Stimulated activated CD4-positive, alpha-beta T cell treated with anti-CD3 and anti-CD28 coated beads, Interleukin-4, amount 100 ng/mL, for 4 hours (primary cell): ENCODE data around the gene SLC23A2.
"Not testable (repeated sequence)": the region's sequence is repeated elsewhere in the genome, so short reads cannot be mapped to it uniquely, and the experiment has no call there.

ENCODE experiments used
- DNase-seq, 2 experiments: peaks; one replicate each; pipeline ENCODE4 v3.0.0-alpha.2; 2020

SLC23A2 gene

GRCh38 chr20:5005326-5005725, 4.0 kb upstream of the SLC23A2 start:
- no peak for DNase-seq

- DNase-seq = not testable (repeated sequence)
Measured at GRCh38 chr20:5004825-5005224, 3.5 kb upstream of the SLC23A2 start.

- DNase-seq = no peak
Measured at GRCh38 chr20:5003626-5004025, 2.3 kb upstream of the SLC23A2 start.

- peak in 1 of 2 experiments; percentile 2 for DNase-seq
Measured at GRCh38 chr20:5002077-5002413, 735 bp upstream of the SLC23A2 start.

- peak; percentile 3 to 27 for DNase-seq
Measured at GRCh38 chr20:5000263-5001173, 792 bp downstream of the SLC23A2 start.

GRCh38 chr20:4999788-5000187, 1.5 kb downstream of the SLC23A2 start:
- DNase-seq = no peak

- no peak for DNase-seq
Measured at GRCh38 chr20:4998160-4998651, 3.1 kb downstream of the SLC23A2 start.

GRCh38 chr20:4997222-4997621, 4.1 kb downstream of the SLC23A2 start:
- no peak for DNase-seq

- peak in 1 of 2 experiments; percentile 16 for DNase-seq
Measured at GRCh38 chr20:4989570-4989969, 11.7 kb downstream of the SLC23A2 start.

- DNase-seq = no peak
Measured at GRCh38 chr20:4987130-4987529, 14.2 kb downstream of the SLC23A2 start.

GRCh38 chr20:4985658-4986057, 15.7 kb downstream of the SLC23A2 start:
- no peak for DNase-seq

- DNase-seq = no peak
Measured at GRCh38 chr20:4982281-4982680, 19.0 kb downstream of the SLC23A2 start.

- DNase-seq = no peak
Measured at GRCh38 chr20:4979841-4980410, 21.4 kb downstream of the SLC23A2 start.

- no peak for DNase-seq
Measured at GRCh38 chr20:4978050-4978918, 23.0 kb downstream of the SLC23A2 start.

- DNase-seq = not testable (repeated sequence)
Measured at GRCh38 chr20:4976014-4976413, 25.3 kb downstream of the SLC23A2 start.

GRCh38 chr20:4973330-4974097, 27.8 kb downstream of the SLC23A2 start:
- peak; percentile 12 to 23 for DNase-seq

GRCh38 chr20:4972506-4973251, 28.6 kb downstream of the SLC23A2 start:
- DNase-seq = no peak

- no peak for DNase-seq
Measured at GRCh38 chr20:4971064-4971463, 30.2 kb downstream of the SLC23A2 start.

- no peak for DNase-seq
Measured at GRCh38 chr20:4967752-4968477, 33.4 kb downstream of the SLC23A2 start.

GRCh38 chr20:4966826-4967751, 34.2 kb downstream of the SLC23A2 start:
- DNase-seq = no peak
